Stimulated activated naive CD8-positive, alpha-beta T cell treated with anti-CD3 and anti-CD28 coated beads, Interleukin-15, Interleukin-2, amounts not matched to agents 100 ng/mL and 50 ng/mL, for 24 hours (primary cell): ENCODE results near the gene GFRA1.

Experiments
- H3K27ac Mint-ChIP-seq: one replicate; pipeline ENCODE4 v1.8.0; 2021; ENCODE audit warnings: mild to moderate bottlenecking, mixed read lengths
- H3K27me3 Mint-ChIP-seq: one replicate; pipeline ENCODE4 v1.8.0; 2021; ENCODE audit warnings: mixed read lengths
- H3K36me3 Mint-ChIP-seq: one replicate; pipeline ENCODE4 v1.8.0; 2021; ENCODE audit warnings: low read depth, mixed read lengths
- H3K4me1 Mint-ChIP-seq: one replicate; pipeline ENCODE4 v1.8.0; 2021; ENCODE audit warnings: low read depth, mixed read lengths
- H3K4me3 Mint-ChIP-seq: one replicate; pipeline ENCODE4 v1.8.0; 2021; ENCODE audit warnings: mild to moderate bottlenecking, mixed read lengths
- H3K9me3 Mint-ChIP-seq: one replicate; pipeline ENCODE4 v1.8.0; 2021; ENCODE audit warnings: mixed read lengths

Gene GFRA1

DNA sequence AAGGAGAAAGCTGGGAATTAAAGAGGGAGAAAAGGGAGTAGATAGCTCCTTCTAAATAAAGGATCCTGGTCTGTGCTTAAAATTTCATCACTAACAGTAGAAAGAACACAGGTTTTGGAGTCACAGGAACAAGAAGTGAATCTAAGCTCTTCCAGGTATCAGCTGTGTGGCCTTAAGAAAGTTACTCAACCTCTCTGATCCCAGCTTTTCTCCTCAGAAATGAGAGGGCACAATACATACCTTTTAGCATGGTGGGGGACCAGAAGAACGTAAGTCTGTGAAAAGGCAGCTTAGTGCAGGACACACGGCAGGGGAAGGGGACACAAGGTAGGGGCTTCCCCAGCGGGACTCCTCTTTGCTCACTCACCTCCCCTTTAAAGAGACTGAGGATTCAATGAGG is 13.4 kb downstream of the GFRA1 start:
- no peak overlapping the region for H3K27ac Mint-ChIP-seq
- H3K36me3 Mint-ChIP-seq: no peaks in the 10 kb centered on the region
- no peaks in the 10 kb centered on the region for H3K9me3 Mint-ChIP-seq
- no peaks in the 10 kb centered on the region for H3K27me3 Mint-ChIP-seq
- H3K4me3 Mint-ChIP-seq: no peak overlapping the region
- no peaks in the 10 kb centered on the region for H3K4me1 Mint-ChIP-seq

DNA sequence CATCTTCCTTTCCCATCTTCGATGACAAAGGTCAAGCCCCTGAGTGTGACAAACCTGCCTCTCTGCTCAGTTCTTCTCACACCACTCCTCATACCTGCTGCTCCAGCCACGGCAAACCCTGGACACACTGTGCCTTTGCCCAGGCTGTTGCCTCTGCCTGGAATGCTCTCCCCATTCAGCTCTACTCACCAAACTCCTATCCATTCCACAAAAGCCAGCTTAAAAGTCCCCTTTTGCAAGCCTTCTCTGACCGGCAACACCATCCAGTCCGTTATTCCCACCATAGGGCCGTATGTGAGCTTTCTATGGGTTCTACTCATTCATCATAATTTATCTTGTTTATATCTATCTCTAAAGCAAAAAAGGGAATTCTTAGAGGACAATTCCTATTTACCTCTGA is 15.2 kb downstream of the GFRA1 start:
- H3K4me3 Mint-ChIP-seq: no peak overlapping the region
- no peaks in the 10 kb centered on the region for H3K27me3 Mint-ChIP-seq
- no peaks in the 10 kb centered on the region for H3K36me3 Mint-ChIP-seq
- H3K27ac Mint-ChIP-seq: no peak overlapping the region
- H3K4me1 Mint-ChIP-seq: no peaks in the 10 kb centered on the region
- H3K9me3 Mint-ChIP-seq: no peaks in the 10 kb centered on the region

DNA sequence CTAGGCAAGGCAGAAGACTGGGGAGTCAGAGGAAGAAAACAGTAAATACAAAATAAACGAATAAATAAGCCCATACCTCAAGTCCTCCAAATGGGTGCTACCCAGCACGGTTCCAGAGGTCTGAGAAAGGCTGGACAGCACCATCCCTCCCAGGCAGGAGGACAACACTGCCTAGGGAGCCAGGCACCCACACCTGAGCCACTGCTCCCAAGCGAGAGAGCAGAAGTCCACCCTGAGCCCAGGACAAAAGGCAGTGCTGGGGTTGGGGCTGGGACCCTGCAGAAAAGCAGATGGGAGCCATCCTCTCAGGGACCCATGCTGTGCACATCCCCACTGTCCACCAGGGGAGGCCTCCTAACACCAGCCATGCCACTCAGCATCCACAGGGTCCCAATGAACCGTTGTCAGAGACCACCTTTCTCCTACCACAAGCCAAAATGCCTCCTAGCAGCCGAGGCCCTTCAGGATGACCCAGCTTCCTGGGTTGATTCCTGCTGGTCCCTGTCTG is 16.2 kb downstream of the GFRA1 start:
- no peaks in the 10 kb centered on the region for H3K27me3 Mint-ChIP-seq
- no peaks in the 10 kb centered on the region for H3K4me1 Mint-ChIP-seq
- H3K4me3 Mint-ChIP-seq: no peak overlapping the region
- H3K27ac Mint-ChIP-seq: no peak overlapping the region
- H3K9me3 Mint-ChIP-seq: no peaks in the 10 kb centered on the region
- H3K36me3 Mint-ChIP-seq: no peaks in the 10 kb centered on the region

DNA sequence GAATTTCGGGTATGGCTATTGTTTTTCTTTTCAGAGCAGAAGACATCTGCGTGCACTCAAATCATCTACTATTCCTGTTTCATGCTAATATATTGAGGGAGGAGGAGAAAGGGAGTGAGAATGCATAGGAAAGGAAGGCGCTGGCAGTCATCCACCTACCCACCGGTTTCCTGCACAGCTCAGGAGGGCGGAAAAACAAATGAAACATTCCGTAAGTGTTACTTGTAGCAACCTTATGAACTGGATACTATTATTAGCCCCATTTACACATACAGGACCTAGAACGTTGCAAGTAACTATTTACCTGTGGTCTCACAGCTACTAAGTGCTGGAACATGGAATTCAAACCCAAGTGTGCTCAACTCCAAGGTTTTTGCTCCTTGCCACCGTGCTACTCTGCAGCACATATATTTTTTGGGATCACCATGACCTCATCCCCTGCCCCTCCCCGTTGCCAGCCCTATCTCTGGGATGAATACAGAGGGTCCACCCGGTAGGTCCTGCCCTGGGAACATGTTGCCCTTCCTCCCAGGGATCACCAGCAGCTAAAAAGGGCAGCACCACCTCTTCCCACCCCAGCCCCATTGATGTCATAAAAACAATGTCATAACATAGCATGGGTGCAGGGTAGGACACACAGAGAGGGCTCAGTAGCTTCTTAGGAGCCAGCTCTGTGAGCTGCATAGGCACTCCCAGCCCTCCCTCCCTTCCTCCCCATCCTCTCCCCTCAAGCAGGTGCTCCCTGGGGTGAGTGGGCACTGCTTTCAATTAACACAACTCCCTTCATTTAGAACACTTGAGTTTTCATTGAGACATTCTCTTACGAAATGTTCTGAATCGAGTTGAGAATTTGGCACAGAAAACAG is 16.9 kb downstream of the GFRA1 start:
- no peak overlapping the region for H3K4me3 Mint-ChIP-seq
- no peak overlapping the region for H3K27ac Mint-ChIP-seq
- no peaks in the 10 kb centered on the region for H3K4me1 Mint-ChIP-seq
- no peaks in the 10 kb centered on the region for H3K27me3 Mint-ChIP-seq
- H3K9me3 Mint-ChIP-seq: no peaks in the 10 kb centered on the region
- no peaks in the 10 kb centered on the region for H3K36me3 Mint-ChIP-seq

DNA sequence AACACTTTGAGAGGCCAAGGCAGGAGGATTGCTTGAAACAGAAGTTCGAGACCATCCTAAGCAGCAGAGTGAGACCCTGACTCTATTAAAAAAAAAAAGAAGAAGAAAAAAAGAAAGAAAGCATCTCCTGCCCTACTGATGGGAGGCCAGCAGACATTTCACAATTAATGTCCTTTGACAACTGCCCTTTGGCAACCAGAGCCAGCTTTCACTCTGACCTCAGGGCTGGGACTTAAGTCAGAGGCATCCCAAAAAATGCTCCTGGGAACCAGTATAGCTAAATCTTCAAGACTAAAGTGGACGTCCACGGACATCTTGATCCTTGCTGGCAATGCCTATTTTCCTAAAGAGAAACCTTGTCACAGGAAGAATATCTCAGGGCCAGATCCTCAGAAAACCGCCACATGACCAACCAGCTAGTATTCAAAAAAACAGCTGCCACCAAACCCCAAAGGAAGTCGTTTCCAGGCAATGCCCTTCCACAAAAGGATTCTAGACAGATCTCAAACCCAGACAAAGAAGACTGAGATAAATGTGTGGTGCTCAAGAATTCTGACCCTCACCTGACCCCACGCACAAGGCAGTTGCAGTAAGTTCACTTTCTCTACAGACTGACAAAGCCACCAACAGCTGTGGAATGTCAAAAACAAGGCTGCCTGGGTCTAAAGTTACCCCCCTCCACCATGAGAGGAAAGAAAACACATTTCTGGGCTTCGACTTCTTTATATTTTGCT is 18.4 kb downstream of the GFRA1 start:
- Mint-ChIP-seq H3K4me1 (no peaks in the 10 kb centered on the region), H3K9me3 (peaks cover 4% of the 10 kb centered on the region), H3K4me3 (no peak overlapping the region), H3K27me3 (no peaks in the 10 kb centered on the region), H3K27ac (no peak overlapping the region), H3K36me3 (no peaks in the 10 kb centered on the region)

DNA sequence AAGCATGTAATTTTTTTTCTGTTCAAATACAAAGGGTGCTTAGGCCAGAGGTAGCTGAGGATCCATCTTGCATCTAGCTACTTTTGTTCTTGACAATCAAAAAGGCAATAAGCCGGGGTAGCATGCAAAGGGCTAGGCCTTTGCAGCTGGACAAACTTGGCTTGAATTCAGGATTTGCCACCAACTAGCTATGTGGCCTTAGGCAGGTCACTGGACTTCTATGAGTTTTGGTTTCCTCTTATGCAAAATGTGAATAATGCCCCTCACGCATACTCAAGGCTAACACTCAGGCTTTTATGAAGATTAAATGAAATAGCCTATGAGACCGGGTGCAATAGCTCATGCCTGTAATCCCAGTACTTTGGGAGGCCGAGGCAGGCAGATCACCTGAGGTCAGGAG is 19.3 kb downstream of the GFRA1 start:
- peaks cover 5% of the 10 kb centered on the region for H3K9me3 Mint-ChIP-seq
- H3K4me3 Mint-ChIP-seq: no peak overlapping the region
- H3K4me1 Mint-ChIP-seq: no peaks in the 10 kb centered on the region
- no peaks in the 10 kb centered on the region for H3K36me3 Mint-ChIP-seq
- H3K27ac Mint-ChIP-seq: no peak overlapping the region
- H3K27me3 Mint-ChIP-seq: no peaks in the 10 kb centered on the region

DNA sequence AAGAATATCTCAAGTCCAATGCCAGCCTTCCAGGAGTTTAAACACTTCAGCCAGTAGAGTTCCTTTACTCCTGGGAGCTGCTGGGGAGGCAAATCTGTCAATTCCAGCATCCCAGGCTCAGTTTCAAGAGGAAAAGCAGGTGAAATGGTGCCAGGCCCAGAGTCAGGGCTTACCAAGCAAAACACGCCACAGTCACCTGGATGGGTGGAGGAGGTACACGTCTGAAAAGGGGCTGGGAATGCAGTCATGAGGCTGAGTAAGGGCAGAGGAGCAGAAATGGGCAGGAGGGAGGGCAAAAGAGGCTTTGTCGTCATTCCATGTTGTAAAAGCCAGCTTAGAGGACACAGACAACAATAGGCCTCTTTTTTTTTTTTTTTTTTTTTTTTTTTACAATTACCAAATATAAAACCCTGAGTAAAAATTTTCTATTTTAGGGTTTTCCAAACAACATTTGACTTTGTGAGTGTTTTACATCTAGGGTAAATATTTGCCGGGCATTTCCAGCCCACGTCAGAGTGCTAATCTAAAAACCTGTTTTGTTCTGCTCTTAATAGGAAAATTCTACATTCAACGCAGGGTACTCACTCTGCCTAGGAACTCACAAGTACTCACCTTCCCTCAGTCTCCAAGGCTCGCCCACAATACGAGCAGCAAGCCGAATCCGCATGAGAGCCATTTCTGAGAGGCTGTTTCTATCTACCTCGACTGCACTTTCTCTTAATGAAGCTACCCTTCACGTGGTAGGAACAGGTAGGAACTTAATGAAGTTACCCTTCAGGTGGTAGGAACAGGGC is 21.2 kb downstream of the GFRA1 start:
- H3K36me3 Mint-ChIP-seq: no peaks in the 10 kb centered on the region
- peaks cover 5% of the 10 kb centered on the region for H3K9me3 Mint-ChIP-seq
- no peak overlapping the region for H3K4me3 Mint-ChIP-seq
- H3K27ac Mint-ChIP-seq: no peak overlapping the region
- no peaks in the 10 kb centered on the region for H3K27me3 Mint-ChIP-seq
- H3K4me1 Mint-ChIP-seq: no peaks in the 10 kb centered on the region

DNA sequence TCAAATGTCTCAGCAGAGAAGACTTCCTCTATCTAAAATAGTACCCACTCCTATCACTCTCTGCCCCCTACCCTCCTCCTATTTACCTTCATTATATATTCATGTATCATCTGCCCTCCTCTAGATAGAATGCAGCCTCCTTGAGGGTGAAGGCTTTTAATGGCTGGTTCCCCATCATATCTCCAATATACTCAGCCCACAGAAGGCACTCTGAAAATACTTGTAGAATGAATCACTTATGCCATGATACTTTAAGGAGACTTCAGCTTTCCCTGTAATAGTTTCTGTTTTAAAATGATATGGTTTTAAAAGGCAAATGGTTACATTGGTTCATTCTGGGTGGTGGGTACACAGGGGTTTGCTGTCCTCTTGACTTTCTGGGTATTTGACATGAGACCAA is 25.3 kb downstream of the GFRA1 start:
- Mint-ChIP-seq H3K9me3 (peaks cover 5% of the 10 kb centered on the region), H3K4me1 (no peaks in the 10 kb centered on the region), H3K27me3 (no peaks in the 10 kb centered on the region), H3K36me3 (no peaks in the 10 kb centered on the region), H3K27ac (no peak overlapping the region), H3K4me3 (no peak overlapping the region)

DNA sequence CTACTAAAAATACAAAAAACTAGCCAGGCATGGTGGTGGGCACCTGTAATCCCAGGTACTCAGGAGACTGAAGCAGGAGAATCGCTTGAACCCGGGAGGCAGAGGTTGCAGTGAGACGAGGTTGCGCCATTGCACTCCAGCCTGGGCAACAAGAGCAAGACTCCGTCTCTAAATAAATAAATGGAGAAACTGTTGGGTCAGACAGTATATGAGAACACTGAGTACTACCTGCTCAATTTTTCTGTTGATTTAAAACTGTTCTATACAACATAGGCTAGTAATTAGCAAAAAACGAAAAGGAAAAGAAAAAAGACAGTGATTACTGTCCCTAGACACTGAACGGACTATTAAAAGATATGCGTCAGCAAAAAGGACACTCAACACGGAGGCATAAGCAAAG is 26.7 kb downstream of the GFRA1 start:
- no peak overlapping the region for H3K4me3 Mint-ChIP-seq
- no peaks in the 10 kb centered on the region for H3K36me3 Mint-ChIP-seq
- no peaks in the 10 kb centered on the region for H3K27me3 Mint-ChIP-seq
- H3K27ac Mint-ChIP-seq: no peak overlapping the region
- H3K9me3 Mint-ChIP-seq: peaks cover 5% of the 10 kb centered on the region
- H3K4me1 Mint-ChIP-seq: no peaks in the 10 kb centered on the region

DNA sequence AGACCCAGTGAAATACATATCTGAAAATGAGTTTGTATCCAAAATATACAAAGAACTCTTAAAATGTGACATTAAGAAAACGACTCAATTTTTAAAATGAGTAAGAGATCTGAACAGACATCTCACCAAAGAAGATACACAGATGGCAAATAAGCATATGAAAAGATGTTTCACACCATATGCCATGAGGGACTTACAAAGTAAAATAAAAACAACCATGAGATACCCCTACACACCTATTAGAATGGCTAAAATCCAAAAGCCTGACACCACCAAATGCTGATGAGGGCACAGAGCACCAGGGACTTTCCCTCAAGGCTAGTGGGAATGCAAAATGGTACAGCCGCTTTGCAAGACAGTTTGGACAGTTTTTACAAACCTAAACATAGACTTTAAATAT is 27.9 kb downstream of the GFRA1 start:
- Mint-ChIP-seq H3K36me3 (no peaks in the 10 kb centered on the region), H3K4me1 (no peaks in the 10 kb centered on the region), H3K4me3 (no peak overlapping the region), H3K27me3 (no peaks in the 10 kb centered on the region), H3K9me3 (peaks cover 5% of the 10 kb centered on the region), H3K27ac (no peak overlapping the region)

DNA sequence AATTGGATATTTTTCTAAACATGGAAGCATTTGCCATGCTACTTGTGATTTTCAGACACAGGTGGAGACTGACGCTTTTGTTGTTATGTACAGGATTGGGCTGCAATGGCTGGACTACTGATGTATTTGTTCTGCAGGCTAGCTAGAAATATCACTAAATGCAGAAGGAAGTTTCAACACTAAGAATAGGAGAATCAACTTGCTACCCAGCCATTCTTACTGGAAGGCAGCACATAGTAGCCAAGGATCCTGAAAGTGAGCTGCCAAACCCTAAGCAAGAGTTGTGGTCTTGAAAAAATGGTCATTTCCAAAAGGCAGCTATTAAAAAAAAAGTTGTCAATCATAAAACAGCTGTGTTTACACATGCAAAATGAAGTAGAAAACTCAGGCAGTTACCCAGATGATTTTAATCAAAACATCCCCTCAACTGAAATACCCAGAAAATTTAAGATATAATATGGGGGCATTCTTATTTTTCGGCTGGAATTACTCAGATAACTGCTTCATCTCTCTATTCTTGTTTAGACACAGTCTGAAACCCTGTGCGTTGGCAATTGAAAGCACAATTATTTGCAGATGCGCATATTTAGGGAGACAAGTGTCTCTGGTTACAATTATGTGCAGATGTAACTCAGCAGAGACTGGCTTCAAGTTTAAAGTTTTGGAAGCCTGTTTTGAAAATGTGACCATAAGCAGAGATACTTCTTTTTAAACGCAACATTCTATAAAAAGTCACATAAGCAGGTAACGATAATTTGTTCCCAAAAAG is 31.2 kb downstream of the GFRA1 start:
- Mint-ChIP-seq H3K27ac (no peak overlapping the region), H3K36me3 (no peaks in the 10 kb centered on the region), H3K4me3 (no peak overlapping the region), H3K9me3 (no peaks in the 10 kb centered on the region), H3K4me1 (no peaks in the 10 kb centered on the region), H3K27me3 (no peaks in the 10 kb centered on the region)

DNA sequence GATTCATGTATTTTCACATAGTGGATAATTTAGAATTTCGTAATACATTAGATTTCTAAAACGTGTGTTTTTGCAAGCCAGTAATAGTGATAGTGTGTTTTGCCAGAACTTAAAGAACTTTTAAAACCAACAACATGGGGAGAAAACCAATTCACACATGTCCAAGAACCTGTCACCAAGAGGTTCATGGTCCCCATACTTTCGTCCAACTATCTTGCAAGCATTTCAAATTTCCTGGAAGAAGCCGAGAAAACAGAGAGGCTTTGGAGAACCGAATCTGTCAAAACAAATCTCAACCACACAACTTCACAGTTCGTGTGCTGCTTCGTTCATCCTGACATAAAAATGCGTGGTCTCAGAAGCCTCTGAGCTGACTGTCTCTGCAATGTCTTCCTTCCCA is 31.9 kb downstream of the GFRA1 start:
- Mint-ChIP-seq H3K27me3 (no peaks in the 10 kb centered on the region), H3K36me3 (no peaks in the 10 kb centered on the region), H3K27ac (no peak overlapping the region), H3K4me3 (no peak overlapping the region), H3K9me3 (no peaks in the 10 kb centered on the region), H3K4me1 (no peaks in the 10 kb centered on the region)

DNA sequence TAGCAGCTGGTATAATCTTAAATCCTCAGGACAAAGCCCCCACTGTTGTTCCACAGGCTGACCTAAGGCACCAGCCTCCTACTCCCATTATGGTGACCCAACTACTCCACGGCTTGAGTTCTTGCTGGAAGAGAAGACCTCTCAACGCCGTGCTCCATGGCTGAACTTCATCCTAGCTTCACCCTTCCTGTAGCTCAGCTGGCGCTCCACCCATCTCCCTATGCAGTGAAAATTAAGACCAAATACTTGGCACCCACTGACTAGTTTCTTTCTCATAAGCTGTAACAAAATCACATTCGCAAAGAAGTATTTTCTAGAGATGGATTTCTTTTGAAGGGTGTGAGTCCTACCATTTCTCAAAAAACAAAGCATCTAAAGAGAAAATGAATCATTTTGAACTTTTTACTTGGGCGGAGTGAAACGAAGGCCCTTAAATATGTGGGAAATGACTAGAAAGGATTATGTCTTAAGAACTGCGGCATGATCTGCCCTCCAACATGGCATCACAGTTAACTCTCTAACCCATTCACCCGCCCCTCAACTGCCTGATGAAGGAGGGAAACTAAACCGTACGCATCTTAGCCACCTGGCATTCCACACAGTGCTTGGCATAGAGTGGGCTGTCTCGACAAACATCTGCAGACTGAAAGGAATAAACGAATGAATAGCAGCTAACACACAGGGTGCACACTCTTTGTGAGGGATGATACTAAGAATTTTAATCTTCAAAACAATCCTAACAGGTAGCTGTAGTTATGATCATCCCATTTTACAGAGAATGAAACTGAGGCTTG is 32.7 kb downstream of the GFRA1 start:
- Mint-ChIP-seq H3K9me3 (no peaks in the 10 kb centered on the region), H3K27ac (no peak overlapping the region), H3K27me3 (no peaks in the 10 kb centered on the region), H3K4me1 (no peaks in the 10 kb centered on the region), H3K4me3 (no peak overlapping the region), H3K36me3 (no peaks in the 10 kb centered on the region)

DNA sequence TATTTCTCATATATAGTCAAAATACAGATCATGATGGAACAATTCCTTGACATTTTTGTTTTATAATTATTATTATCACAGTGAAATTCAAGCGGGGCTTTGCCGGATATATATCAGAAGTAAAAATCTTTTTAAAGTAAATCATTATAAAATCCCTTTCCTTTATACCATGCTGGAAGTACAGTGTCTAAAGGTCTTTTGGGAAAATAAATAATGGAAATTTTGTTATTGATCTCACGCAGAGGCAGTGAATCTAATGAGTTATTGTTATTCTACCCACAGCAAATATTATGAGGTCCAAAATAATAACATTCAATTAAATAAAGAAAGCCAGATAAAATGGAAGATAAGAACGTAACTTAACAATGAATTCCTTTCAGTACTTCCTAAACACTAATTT is 33.8 kb downstream of the GFRA1 start:
- Mint-ChIP-seq H3K9me3 (no peaks in the 10 kb centered on the region), H3K4me1 (no peaks in the 10 kb centered on the region), H3K4me3 (no peak overlapping the region), H3K27ac (no peak overlapping the region), H3K27me3 (no peaks in the 10 kb centered on the region), H3K36me3 (no peaks in the 10 kb centered on the region)
